GM18499 (cell line): ENCODE results near the gene NPIPA2.
"Not testable (repeated sequence)": the region's sequence is repeated elsewhere in the genome, so short reads cannot be mapped to it uniquely, and the experiment has no call there.

Source experiments
- ATAC-seq: cut with Tn5 transposase; IDR thresholded peaks from one replicate; pipeline ENCODE4 v1.9.1; 2021; ENCODE audit warnings: moderate number of reproducible peaks; ENCODE audit not compliant: insufficient read depth, unreplicated experiment

Gene NPIPA2

GRCh38 chr16:14813890-14814289 is 71.6 kb downstream of the NPIPA2 start:
- not testable (repeated sequence) for ATAC-seq
